Measurements from ENCODE around the gene RSRC2. TPM values are rescaled to one million over a fixed set of nuclear protein-coding genes. Genes with fewer than 3 reads are reported as not detected.

RSRC2 gene
- total and polyA plus RNA-seq, 9 of the 15 experiments (the other 6 are each of a cell fraction or from before 2014, with no cell fraction given): 52.6 to 123 (median 80.3) TPM

DNA sequence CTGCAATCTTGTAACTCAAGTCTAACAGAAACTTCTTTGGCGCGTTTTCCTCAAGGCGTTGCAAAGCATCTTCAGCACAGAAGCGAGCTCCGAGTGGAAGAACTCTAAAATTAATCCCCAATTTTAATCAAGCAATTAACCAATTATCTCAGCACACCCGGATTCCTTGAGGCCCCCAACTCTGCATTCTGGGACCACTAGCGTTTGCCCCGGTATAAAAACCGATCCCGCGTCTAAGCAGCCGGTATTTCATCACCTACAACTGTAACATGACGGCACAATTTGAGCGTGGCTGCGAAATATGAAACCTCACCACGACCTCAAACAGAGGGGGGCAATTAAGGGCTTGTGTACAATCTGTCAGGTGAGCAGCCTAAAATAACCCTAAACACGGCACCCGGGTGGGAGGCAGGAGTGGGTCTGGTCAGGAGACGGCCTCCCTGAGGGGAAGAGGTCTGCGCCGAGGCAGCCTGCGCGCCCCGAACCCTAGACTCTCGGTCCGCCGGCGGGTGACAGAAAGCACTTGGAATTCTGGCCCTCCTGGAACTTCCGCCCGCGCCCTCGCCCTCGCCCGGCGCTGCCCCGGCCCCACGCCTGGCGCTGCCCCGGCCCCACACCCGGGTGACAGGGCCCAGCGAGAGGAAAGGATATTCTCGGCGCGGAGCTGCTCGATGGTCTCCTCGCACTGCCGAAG is 26.6 kb downstream of the RSRC2 start (continued):
- TF ChIP-seq, protein P1, sequence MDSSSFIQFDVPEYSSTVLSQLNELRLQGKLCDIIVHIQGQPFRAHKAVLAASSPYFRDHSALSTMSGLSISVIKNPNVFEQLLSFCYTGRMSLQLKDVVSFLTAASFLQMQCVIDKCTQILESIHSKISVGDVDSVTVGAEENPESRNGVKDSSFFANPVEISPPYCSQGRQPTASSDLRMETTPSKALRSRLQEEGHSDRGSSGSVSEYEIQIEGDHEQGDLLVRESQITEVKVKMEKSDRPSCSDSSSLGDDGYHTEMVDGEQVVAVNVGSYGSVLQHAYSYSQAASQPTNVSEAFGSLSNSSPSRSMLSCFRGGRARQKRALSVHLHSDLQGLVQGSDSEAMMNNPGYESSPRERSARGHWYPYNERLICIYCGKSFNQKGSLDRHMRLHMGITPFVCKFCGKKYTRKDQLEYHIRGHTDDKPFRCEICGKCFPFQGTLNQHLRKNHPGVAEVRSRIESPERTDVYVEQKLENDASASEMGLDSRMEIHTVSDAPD (CRISPR knock-in tag; IDR thresholded peaks at IDR 0.05): no peak
- TF ChIP-seq EWSR1 (IDR thresholded peaks at IDR 0.05; ENCODE audit: borderline replicate concordance, low read depth, partially characterized antibody) (no peak), RBM39 (optimal IDR thresholded peaks at IDR 0.05; ENCODE audit: low read depth, low read length) (no peak), RFX1 (IDR thresholded peaks at IDR 0.05) (no peak), ZNF239 (CRISPR knock-in tag; IDR thresholded peaks at IDR 0.05) (no peak), ZNF12 (CRISPR knock-in tag; IDR thresholded peaks at IDR 0.05) (no peak), TBL1XR1 (IDR thresholded peaks at IDR 0.05; ENCODE audit: low read length in 2 of 2) (0 out of 4 replicates have a peak, but pooled peaks of 1 of the 2 experiments have one; percentile 25), RCOR1 (IDR thresholded peaks at IDR 0.05; ENCODE audit: borderline replicate concordance in 1 of 2, low read depth in 2 of 2, low read length in 2 of 2) (0 out of 4 replicates have a peak, but pooled peaks of 1 of the 2 experiments have one; percentile 3), MAZ (CRISPR knock-in tag; conservative IDR thresholded peaks at IDR 0.05 in 1 of 2, IDR thresholded peaks at IDR 0.05 in 1 of 2) (no peak), ZNF668 (CRISPR knock-in tag; IDR thresholded peaks at IDR 0.05) (no peak), STAT5A (IDR thresholded peaks at IDR 0.05; ENCODE audit: borderline replicate concordance, low read length) (no peak), ZNF764 (CRISPR knock-in tag; IDR thresholded peaks at IDR 0.05; ENCODE audit: low read depth) (no peak), MBD2 (IDR thresholded peaks at IDR 0.05; ENCODE audit: borderline replicate concordance, low read depth) (no peak), ARHGAP35 (IDR thresholded peaks at IDR 0.05; ENCODE audit: partially characterized antibody) (no peak)
- TF ChIP-seq, protein P2, sequence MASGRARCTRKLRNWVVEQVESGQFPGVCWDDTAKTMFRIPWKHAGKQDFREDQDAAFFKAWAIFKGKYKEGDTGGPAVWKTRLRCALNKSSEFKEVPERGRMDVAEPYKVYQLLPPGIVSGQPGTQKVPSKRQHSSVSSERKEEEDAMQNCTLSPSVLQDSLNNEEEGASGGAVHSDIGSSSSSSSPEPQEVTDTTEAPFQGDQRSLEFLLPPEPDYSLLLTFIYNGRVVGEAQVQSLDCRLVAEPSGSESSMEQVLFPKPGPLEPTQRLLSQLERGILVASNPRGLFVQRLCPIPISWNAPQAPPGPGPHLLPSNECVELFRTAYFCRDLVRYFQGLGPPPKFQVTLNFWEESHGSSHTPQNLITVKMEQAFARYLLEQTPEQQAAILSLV (tag; IDR thresholded peaks at IDR 0.05): 0 out of 2 replicates have a peak, but pooled peaks have one; percentile 50
- TF ChIP-seq, protein P3, sequence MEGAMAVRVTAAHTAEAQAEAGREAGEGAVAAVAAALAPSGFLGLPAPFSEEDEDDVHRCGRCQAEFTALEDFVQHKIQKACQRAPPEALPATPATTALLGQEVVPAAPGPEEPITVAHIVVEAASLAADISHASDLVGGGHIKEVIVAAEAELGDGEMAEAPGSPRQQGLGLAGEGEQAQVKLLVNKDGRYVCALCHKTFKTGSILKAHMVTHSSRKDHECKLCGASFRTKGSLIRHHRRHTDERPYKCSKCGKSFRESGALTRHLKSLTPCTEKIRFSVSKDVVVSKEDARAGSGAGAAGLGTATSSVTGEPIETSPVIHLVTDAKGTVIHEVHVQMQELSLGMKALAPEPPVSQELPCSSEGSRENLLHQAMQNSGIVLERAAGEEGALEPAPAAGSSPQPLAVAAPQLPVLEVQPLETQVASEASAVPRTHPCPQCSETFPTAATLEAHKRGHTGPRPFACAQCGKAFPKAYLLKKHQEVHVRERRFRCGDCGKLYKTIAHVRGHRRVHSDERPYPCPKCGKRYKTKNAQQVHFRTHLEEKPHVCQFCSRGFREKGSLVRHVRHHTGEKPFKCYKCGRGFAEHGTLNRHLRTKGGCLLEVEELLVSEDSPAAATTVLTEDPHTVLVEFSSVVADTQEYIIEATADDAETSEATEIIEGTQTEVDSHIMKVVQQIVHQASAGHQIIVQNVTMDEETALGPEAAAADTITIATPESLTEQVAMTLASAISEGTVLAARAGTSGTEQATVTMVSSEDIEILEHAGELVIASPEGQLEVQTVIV (CRISPR knock-in tag; IDR thresholded peaks at IDR 0.05; ENCODE audit: borderline replicate concordance): no peak
- TF ChIP-seq, protein P4, sequence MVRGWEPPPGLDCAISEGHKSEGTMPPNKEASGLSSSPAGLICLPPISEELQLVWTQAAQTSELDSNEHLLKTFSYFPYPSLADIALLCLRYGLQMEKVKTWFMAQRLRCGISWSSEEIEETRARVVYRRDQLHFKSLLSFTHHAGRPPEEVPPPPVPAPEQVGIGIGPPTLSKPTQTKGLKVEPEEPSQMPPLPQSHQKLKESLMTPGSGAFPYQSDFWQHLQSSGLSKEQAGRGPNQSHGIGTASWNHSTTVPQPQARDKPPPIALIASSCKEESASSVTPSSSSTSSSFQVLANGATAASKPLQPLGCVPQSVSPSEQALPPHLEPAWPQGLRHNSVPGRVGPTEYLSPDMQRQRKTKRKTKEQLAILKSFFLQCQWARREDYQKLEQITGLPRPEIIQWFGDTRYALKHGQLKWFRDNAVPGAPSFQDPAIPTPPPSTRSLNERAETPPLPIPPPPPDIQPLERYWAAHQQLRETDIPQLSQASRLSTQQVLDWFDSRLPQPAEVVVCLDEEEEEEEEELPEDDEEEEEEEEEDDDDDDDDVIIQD (CRISPR knock-in tag; IDR thresholded peaks at IDR 0.05): no peak
- TF ChIP-seq, protein P5, sequence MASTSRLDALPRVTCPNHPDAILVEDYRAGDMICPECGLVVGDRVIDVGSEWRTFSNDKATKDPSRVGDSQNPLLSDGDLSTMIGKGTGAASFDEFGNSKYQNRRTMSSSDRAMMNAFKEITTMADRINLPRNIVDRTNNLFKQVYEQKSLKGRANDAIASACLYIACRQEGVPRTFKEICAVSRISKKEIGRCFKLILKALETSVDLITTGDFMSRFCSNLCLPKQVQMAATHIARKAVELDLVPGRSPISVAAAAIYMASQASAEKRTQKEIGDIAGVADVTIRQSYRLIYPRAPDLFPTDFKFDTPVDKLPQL (IDR thresholded peaks at IDR 0.05; ENCODE audit: extremely low read depth, insufficient read length): no peak
- TF ChIP-seq, protein P6, sequence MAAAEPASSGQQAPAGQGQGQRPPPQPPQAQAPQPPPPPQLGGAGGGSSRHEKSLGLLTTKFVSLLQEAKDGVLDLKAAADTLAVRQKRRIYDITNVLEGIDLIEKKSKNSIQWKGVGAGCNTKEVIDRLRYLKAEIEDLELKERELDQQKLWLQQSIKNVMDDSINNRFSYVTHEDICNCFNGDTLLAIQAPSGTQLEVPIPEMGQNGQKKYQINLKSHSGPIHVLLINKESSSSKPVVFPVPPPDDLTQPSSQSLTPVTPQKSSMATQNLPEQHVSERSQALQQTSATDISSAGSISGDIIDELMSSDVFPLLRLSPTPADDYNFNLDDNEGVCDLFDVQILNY (CRISPR knock-in tag; IDR thresholded peaks at IDR 0.05): no peak

Measured in K562 (cell line).